GM12864 (cell line): ENCODE data around the gene IRF7.

Experiments
- DNase-seq: peaks from one replicate; pipeline ENCODE4 v3.0.0-alpha.2; 2011; ENCODE audit warnings: low read depth
- H3K4me3 ChIP-seq: 2 replicates; pipeline ENCODE4 v1.5.1; 2011; ENCODE audit warnings: mild to moderate bottlenecking, low read depth, low read length, control low read depth
- TF ChIP-seq, protein P1 (sequence below): IDR thresholded peaks from 2 replicates; pipeline ENCODE4 v1.5.1; 2011; ENCODE audit warnings: low read depth, mild to moderate bottlenecking, moderate library complexity, low read length, control low read depth, inconsistent platforms; ENCODE audit errors: missing control alignments

Gene IRF7

DNA sequence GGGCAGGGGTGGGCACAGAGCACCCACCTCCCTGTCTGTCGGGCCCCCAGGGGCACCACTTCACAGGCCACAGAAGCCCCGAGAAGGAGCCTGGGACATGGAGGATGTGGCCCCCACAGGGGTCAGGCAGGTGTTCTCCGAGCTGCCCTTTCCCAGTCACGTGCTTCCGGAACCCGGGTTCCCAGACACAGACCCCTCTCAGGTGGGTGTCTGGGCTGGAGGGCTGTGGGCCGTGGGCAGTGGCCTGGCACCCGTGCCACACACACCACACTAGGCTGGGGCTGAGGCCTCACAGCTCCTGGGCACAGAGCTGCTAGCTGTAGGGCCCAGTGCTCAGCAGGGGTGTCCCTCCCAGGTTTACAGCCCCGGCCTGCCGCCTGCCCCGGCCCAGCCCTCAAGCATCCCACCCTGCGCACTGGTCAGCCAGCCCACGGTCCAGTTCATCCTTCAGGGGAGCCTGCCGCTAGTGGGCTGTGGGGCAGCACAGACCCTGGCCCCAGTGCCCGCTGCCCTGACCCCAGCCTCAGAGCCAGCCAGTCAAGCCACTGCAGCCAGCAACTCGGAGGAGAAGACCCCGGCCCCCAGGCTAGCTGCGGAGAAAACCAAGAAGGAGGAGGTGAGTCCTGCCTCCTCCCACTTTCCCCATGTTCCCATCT, 5.5 kb downstream of the IRF7 start:
- H3K4me3 ChIP-seq = no peak overlapping the region
- DNase-seq = no peak
- TF ChIP-seq, protein P1, sequence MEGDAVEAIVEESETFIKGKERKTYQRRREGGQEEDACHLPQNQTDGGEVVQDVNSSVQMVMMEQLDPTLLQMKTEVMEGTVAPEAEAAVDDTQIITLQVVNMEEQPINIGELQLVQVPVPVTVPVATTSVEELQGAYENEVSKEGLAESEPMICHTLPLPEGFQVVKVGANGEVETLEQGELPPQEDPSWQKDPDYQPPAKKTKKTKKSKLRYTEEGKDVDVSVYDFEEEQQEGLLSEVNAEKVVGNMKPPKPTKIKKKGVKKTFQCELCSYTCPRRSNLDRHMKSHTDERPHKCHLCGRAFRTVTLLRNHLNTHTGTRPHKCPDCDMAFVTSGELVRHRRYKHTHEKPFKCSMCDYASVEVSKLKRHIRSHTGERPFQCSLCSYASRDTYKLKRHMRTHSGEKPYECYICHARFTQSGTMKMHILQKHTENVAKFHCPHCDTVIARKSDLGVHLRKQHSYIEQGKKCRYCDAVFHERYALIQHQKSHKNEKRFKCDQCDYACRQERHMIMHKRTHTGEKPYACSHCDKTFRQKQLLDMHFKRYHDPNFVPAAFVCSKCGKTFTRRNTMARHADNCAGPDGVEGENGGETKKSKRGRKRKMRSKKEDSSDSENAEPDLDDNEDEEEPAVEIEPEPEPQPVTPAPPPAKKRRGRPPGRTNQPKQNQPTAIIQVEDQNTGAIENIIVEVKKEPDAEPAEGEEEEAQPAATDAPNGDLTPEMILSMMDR = no peak

DNA sequence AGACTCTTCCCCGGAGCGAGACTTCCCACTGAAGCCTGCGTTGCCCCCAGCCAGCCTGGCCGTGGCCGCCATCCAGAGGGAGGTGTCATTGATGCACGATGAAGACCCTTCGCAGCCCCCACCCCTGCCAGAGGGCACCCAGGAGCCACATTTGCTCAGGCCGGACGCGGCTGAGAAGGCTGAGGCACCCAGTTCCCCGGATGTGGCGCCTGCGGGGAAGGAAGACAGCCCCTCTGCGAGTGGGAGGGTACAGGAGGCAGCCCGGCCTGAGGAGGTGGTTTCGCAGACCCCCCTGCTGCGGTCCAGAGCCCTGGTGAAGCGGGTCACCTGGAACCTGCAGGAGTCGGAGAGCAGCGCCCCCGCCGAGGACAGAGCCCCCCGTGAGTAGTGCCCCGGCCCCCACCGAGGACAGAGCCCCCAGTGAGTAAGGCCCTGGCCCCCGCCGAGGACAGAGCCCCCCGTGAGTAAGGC, 6.4 kb downstream of the IRF7 start:
- DNase-seq = no peak
- TF ChIP-seq, protein P1 = no peak
- H3K4me3 ChIP-seq = no peak overlapping the region

DNA sequence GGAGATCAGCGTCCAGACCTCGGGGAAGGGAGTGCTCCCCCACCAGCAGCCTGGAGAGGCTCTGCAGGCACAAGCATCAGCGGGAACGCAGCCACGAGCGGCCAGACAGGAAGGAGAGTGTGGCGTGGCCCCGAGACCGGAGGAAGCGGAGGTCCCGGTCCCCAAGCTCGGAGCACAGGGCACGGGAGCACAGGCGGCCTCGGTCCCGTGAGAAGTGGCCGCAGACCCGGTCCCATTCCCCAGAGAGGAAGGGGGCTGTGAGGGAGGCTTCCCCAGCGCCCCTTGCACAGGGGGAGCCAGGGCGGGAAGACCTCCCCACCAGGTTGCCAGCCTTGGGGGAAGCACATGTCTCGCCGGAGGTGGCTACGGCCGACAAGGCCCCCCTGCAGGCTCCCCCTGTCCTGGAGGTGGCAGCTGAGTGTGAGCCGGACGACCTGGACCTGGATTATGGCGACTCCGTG, 6.9 kb downstream of the IRF7 start:
- no peak for DNase-seq
- TF ChIP-seq, protein P1 = no peak
- no peak overlapping the region for H3K4me3 ChIP-seq

DNA sequence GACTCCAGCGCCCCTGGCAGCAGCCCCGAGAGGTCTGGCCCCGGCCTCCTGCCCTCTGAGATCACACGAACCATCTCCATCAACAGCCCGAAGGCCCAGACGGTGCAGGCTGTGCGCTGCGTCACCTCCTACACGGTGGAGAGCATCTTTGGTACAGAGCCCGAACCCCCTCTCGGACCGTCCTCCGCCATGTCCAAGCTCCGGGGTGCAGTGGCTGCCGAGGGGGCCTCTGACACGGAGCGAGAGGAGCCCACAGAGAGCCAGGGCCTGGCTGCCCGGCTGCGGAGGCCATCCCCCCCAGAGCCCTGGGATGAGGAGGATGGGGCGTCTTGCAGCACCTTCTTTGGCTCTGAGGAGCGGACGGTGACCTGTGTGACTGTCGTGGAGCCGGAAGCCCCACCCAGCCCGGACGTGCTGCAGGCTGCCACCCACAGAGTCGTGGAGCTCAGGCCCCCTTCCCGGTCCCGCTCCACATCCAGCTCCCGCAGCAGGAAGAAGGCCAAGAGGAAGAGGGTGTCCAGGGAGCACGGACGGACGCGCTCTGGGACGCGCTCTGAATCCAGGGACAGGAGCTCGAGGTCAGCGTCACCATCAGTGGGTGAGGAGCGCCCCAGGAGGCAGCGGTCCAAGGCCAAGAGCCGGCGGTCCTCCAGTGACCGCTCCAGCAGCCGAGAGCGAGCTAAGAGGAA, 7.6 kb downstream of the IRF7 start:
- TF ChIP-seq, protein P1 = no peak
- no peak for DNase-seq
- H3K4me3 ChIP-seq = no peak overlapping the region

DNA sequence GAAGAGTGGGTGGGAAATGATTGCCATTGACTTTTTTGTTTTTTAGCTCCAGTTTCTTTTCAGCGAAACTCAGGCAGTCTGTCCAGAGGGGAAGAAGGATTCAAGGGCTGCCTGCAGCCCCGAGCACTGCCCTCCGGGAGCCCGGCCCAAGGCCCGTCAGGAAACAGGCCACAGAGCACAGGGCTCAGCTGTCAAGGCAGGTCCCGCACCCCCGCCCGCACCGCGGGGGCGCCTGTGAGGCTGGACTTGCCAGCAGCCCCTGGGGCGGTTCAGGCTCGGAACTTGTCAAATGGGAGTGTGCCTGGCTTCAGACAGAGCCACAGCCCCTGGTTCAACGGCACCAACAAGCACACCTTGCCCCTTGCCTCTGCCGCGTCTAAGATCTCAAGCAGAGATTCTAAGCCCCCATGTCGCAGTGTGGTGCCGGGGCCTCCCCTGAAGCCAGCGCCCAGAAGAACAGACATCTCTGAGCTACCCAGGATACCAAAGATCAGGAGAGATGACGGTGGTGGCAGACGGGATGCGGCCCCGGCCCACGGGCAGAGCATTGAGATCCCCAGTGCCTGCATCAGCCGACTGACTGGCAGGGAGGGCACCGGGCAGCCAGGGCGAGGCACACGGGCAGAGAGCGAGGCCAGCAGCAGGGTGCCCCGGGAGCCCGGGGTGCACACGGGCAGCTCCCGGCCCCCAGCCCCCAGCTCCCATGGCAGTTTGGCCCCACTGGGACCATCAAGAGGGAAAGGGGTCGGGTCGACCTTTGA, 8.6 kb downstream of the IRF7 start:
- no peak overlapping the region for H3K4me3 ChIP-seq
- TF ChIP-seq, protein P1 = no peak
- no peak for DNase-seq

DNA sequence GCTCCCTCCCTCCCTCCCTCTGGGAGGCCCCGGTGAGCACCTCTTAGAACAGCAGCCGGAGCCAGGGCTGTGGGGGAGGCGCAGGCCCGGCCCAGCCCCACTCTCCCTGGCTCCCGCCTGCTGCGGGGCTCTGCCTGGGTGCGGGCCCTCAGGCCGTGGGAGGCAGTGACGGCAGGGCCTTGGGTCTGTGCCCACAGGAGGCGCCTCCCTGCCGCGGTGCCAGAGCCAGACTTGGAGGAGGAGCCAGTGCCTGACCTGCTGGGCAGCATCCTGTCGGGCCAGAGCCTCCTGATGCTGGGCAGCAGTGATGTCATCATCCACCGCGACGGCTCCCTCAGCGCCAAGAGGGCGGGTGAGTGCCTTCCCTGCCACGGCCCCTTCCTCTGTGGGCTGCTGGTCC, 9.5 kb downstream of the IRF7 start:
- TF ChIP-seq, protein P1 = no peak
- DNase-seq = no peak
- no peak overlapping the region for H3K4me3 ChIP-seq
